HepG2 (cell line): ENCODE measurements around the gene CXADR. TPM values are rescaled to one million over a fixed set of nuclear protein-coding genes. Genes with fewer than 3 reads are reported as not detected.
A peak's percentile ranks its signal among the peaks of the same experiment; 100 is the strongest.

Experiments used
- CBX5 ChIP-seq: sonication (generic); formaldehyde crosslinking; IDR thresholded peaks from 2 replicates; pipeline ENCODE4 v1.4.0; 2020; ENCODE audit warnings: missing genetic modification reagents, borderline replicate concordance
- ELF4 ChIP-seq: sonication (generic); formaldehyde crosslinking; IDR thresholded peaks from 2 replicates; pipeline ENCODE4 v1.5.0; 2020; ENCODE audit warnings: missing genetic modification reagents, mild to moderate bottlenecking, moderate library complexity, borderline replicate concordance
- FOXJ3 ChIP-seq: sonication (generic); formaldehyde crosslinking; IDR thresholded peaks from 2 replicates; pipeline ENCODE4 v1.4.0; 2020; ENCODE audit warnings: missing genetic modification reagents, mild to moderate bottlenecking, borderline replicate concordance
- IRF2 ChIP-seq: IDR thresholded peaks from 2 replicates; pipeline ENCODE4 v1.6.1; 2018; ENCODE audit warnings: missing genetic modification reagents, missing compliant biosample characterization
- JUND ChIP-seq: sonication (generic); formaldehyde crosslinking; IDR thresholded peaks from 2 replicates; pipeline ENCODE4 v1.8.0; 2022; ENCODE audit warnings: mild to moderate bottlenecking, missing genetic modification reagents
- NFIB ChIP-seq: sonication (generic); formaldehyde crosslinking; IDR thresholded peaks from 2 replicates; pipeline ENCODE4 v1.9.0; 2021; ENCODE audit warnings: missing genetic modification reagents, mild to moderate bottlenecking, borderline replicate concordance
- NR2F2 ChIP-seq: IDR thresholded peaks from 2 replicates; pipeline ENCODE4 v1.6.1; 2012; ENCODE audit warnings: low read depth, inconsistent platforms, borderline replicate concordance
- PHB2 ChIP-seq: fragments of 450-650 bp; IDR thresholded peaks from 2 replicates; pipeline ENCODE4 v1.6.1; 2018; ENCODE audit not compliant: partially characterized antibody
- PITX1 ChIP-seq: sonication (generic); formaldehyde crosslinking; IDR thresholded peaks from 2 replicates; pipeline ENCODE4 v1.5.1; 2020; ENCODE audit warnings: mild to moderate bottlenecking, missing genetic modification reagents
- SP1 ChIP-seq, 2 experiments: fragments of 450-650 bp in 1 of 2; sonication (generic) in 1 of 2; formaldehyde crosslinking in 1 of 2; IDR thresholded peaks; 2 replicates each; pipeline versions ENCODE4 v1.4.0 to v1.6.1; 2016 to 2020; ENCODE audit warnings: missing genetic modification reagents in 1 of 2
- ZNF160 ChIP-seq: sonication (generic); formaldehyde crosslinking; IDR thresholded peaks from 2 replicates; pipeline ENCODE4 v1.8.0; 2022; ENCODE audit warnings: mild to moderate bottlenecking, inconsistent platforms, missing genetic modification reagents
- ZNF235 ChIP-seq: sonication (generic); formaldehyde crosslinking; IDR thresholded peaks from 2 replicates; pipeline ENCODE4 v1.8.1; 2023; ENCODE audit warnings: mild to moderate bottlenecking, missing genetic modification reagents, borderline replicate concordance
- ZNF317 ChIP-seq: sonication (generic); formaldehyde crosslinking; IDR thresholded peaks from 2 replicates; pipeline ENCODE4 v1.5.0; 2020; ENCODE audit warnings: mild to moderate bottlenecking, missing genetic modification reagents
- ZNF780A ChIP-seq: sonication (generic); formaldehyde crosslinking; IDR thresholded peaks from 2 replicates; pipeline ENCODE4 v1.8.0; 2022; ENCODE audit warnings: mild to moderate bottlenecking, missing genetic modification reagents, moderate library complexity
- ZNF790 ChIP-seq: sonication (generic); formaldehyde crosslinking; IDR thresholded peaks from 2 replicates; pipeline ENCODE4 v1.8.0; 2022; ENCODE audit warnings: missing genetic modification reagents, mild to moderate bottlenecking, borderline replicate concordance
- polyA plus RNA-seq, 8 experiments: library from polyadenylated mRNA; depleted of rRNA in 3 of 8; stranded (reverse) in 7 of 8; unstranded in 1 of 8; fragments of >200 nt; fragmentation: Illumina TruSeq in 4 of 8; extraction: Trizol in 4 of 8; gene quantifications; 2 replicates each; pipeline versions ENCODE4 v1.2.1 to v1.2.3, GENCODE V29; 2011 to 2016; ENCODE audit warnings: low read depth in 4 of 8, missing spikeins in 1 of 8, mixed read lengths in 1 of 8; ENCODE audit not compliant: insufficient read depth in 1 of 8
- total RNA-seq, 5 experiments: library from RNA; depleted of rRNA; stranded (reverse); fragments of >200 nt; fragmentation: Illumina TruSeq; extraction: Trizol; gene quantifications; 2 replicates each; pipeline ENCODE4 v1.2.3, GENCODE V29; 2016; ENCODE audit warnings: low read depth in 1 of 5
- TF ChIP-seq, protein P1 (sequence below), 2 experiments: sonication (generic) in 1 of 2; formaldehyde crosslinking in 1 of 2; IDR thresholded peaks; 2 replicates each; pipeline versions ENCODE4 v1.4.0 to v1.6.1; 2016 to 2020; ENCODE audit warnings: borderline replicate concordance in 1 of 2, low read depth in 1 of 2, mild to moderate bottlenecking in 1 of 2, missing genetic modification reagents in 1 of 2
- TF ChIP-seq, protein P2 (sequence below): IDR thresholded peaks from 2 replicates; pipeline ENCODE4 v1.6.1; 2016; ENCODE audit warnings: missing biosample characterization, missing genetic modification reagents, low read depth
- TF ChIP-seq, protein P3 (sequence below): sonication (generic); formaldehyde crosslinking; conservative IDR thresholded peaks from 2 replicates; pipeline ENCODE4 v1.4.0; 2020; ENCODE audit warnings: missing genetic modification reagents
- TF ChIP-seq, protein P4 (sequence below): IDR thresholded peaks from 2 replicates; pipeline ENCODE4 v1.6.1; 2018; ENCODE audit warnings: missing genetic modification reagents, mild to moderate bottlenecking, missing compliant biosample characterization

CXADR gene
- total and polyA plus RNA-seq, 2 of the 13 experiments (the other 11 are each of a cell fraction or from before 2014, with no cell fraction given): 86.8 to 110 TPM

DNA sequence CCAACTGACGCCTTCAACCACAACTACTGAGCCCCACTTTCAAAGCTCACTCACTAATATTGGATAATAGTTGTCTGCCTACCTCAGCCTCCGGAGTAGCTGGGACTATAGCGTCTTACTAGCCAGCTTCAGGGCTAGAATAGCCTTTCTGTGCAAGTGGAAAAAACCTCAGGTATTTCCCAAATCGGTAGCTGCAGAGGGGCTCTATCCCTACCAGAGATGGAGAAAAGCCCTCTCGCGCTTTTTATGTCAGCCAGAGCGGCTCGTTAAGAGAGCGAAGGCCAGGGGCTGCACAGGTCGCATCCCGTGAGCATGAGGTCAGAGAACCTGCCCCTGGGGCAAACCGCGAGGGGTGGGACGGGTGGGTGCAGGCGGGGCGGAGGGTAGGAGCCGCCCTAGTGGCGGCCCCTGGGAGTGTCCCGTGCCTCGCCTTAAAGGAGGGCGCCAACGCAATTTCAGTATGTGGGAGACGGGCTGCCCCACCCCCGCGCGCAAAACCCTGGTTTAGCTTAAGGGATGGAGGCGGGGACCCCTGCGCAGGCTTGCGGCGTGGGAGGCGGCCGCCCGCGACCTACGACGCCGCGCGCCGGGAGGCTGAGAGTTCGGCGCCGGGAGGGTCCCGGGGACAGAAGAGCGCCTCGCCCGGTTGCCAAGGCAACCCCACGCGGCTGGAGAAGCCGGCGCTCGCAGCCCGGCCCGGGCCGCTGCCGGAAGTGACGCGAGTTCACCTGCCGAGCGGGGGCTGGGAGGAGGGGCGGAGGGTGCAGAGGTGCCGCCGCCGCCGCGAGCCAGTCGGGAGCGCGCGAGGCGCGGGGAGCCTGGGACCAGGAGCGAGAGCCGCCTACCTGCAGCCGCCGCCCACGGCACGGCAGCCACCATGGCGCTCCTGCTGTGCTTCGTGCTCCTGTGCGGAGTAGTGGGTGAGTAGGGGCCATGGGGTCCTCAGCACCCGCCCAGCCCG is at the start of gene CXADR (continued):
- TF ChIP-seq ZNF160 (CRISPR knock-in tag) (no peak), IRF2 (CRISPR knock-in tag) (peak; percentile 29; the same call in 1 of the 2 replicates), ZNF790 (no peak), CBX5 (CRISPR knock-in tag) (peak; percentile 75; the same call in 1 of the 2 replicates), PHB2 (no peak), ZNF780A (CRISPR knock-in tag) (no peak), JUND (0 out of 2 replicates have a peak, but pooled peaks have one; percentile 7), SP1 (IDR thresholded peaks at IDR 0.05) (no peak), SP1 (CRISPR knock-in tag; IDR thresholded peaks at IDR 0.05) (no peak), ZNF235 (CRISPR knock-in tag) (no peak), ELF4 (no peak), NFIB (CRISPR knock-in tag) (no peak), NR2F2 (0 out of 2 replicates have a peak, but pooled peaks have one; percentile 37), FOXJ3 (no peak), PITX1 (CRISPR knock-in tag) (no peak; the same call in 1 of the 2 replicates), ZNF317 (CRISPR knock-in tag) (peak; percentile 79; the same call in 1 of the 2 replicates)
- TF ChIP-seq, protein P1, sequence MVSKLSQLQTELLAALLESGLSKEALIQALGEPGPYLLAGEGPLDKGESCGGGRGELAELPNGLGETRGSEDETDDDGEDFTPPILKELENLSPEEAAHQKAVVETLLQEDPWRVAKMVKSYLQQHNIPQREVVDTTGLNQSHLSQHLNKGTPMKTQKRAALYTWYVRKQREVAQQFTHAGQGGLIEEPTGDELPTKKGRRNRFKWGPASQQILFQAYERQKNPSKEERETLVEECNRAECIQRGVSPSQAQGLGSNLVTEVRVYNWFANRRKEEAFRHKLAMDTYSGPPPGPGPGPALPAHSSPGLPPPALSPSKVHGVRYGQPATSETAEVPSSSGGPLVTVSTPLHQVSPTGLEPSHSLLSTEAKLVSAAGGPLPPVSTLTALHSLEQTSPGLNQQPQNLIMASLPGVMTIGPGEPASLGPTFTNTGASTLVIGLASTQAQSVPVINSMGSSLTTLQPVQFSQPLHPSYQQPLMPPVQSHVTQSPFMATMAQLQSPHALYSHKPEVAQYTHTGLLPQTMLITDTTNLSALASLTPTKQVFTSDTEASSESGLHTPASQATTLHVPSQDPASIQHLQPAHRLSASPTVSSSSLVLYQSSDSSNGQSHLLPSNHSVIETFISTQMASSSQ (IDR thresholded peaks at IDR 0.05; ENCODE audit: low read depth): no peak
- TF ChIP-seq, protein P1 (CRISPR knock-in tag; IDR thresholded peaks at IDR 0.05; ENCODE audit: borderline replicate concordance): peak; percentile 86; the same call in 1 of the 2 replicates
- TF ChIP-seq, protein P2, sequence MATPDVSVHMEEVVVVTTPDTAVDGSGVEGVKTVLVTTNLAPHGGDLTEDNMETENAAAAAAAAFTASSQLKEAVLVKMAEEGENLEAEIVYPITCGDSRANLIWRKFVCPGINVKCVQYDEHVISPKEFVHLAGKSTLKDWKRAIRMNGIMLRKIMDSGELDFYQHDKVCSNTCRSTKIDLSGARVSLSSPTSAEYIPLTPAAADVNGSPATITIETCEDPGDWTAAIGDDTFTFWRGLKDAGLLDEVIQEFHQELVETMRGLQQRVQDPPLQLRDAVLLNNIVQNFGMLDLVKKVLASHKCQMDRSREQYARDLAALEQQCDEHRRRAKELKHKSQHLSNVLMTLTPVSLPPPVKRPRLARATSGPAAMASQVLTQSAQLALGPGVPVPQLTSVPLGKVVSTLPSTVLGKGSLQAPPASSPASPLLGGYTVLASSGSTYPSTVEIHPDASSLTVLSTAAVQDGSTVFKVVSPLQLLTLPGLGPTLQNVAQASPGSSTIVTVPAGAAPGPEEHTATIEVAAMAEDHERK: peak; percentile 47; the same call in 1 of the 2 replicates
- TF ChIP-seq, protein P3, sequence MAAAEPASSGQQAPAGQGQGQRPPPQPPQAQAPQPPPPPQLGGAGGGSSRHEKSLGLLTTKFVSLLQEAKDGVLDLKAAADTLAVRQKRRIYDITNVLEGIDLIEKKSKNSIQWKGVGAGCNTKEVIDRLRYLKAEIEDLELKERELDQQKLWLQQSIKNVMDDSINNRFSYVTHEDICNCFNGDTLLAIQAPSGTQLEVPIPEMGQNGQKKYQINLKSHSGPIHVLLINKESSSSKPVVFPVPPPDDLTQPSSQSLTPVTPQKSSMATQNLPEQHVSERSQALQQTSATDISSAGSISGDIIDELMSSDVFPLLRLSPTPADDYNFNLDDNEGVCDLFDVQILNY (CRISPR knock-in tag): 0 out of 2 replicates have a peak, but pooled peaks have one; percentile 22
- TF ChIP-seq, protein P4, sequence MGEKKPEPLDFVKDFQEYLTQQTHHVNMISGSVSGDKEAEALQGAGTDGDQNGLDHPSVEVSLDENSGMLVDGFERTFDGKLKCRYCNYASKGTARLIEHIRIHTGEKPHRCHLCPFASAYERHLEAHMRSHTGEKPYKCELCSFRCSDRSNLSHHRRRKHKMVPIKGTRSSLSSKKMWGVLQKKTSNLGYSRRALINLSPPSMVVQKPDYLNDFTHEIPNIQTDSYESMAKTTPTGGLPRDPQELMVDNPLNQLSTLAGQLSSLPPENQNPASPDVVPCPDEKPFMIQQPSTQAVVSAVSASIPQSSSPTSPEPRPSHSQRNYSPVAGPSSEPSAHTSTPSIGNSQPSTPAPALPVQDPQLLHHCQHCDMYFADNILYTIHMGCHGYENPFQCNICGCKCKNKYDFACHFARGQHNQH (CRISPR knock-in tag): 0 out of 2 replicates have a peak, but pooled peaks have one; percentile 16
